ENCODE data around the gene BCL2L1. TPM values are rescaled to one million over a fixed set of nuclear protein-coding genes. Genes with fewer than 3 reads are reported as not detected.
"Not testable (repeated sequence)": the region's sequence is repeated elsewhere in the genome, so short reads cannot be mapped to it uniquely, and the experiment has no call there.

BCL2L1 gene
- total RNA-seq, 2 donors from 2014 or later: 96.2 to 103 TPM

DNA sequence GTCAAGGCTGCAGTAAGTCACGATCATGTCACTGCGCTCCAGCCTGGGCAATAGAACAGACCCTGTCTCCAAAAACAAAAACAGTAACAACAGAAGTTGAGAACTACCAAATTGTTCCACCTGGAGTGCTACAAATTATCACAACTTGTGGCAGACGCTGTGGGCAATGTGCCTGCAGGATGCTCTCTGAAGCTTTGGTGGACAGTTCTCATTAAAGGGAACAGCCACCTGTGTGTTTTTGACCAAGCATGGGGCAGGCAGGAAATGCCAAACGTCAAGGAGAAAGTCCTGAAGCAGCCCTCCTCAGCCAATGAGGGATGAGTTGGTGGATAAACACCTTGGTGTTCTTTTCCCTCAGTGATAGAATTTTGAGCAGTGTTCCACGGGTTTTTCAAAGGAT, 69.1 kb downstream of the BCL2L1 start:
- Histone ChIP-seq H3K4me1 (no peaks in the 10 kb centered on the region), H3K36me3 (replicated peaks in 1 of 2; ENCODE audit: insufficient read depth in 1 of 2, low read depth in 2 of 2) (no peaks in the 10 kb centered on the region), H3K27me3 (no peaks in the 10 kb centered on the region), H3K9me3 (no peaks in the 10 kb centered on the region), H3K27ac (no peak overlapping the region), H3K4me3 (no peak overlapping the region)
- TF ChIP-seq, protein P1, sequence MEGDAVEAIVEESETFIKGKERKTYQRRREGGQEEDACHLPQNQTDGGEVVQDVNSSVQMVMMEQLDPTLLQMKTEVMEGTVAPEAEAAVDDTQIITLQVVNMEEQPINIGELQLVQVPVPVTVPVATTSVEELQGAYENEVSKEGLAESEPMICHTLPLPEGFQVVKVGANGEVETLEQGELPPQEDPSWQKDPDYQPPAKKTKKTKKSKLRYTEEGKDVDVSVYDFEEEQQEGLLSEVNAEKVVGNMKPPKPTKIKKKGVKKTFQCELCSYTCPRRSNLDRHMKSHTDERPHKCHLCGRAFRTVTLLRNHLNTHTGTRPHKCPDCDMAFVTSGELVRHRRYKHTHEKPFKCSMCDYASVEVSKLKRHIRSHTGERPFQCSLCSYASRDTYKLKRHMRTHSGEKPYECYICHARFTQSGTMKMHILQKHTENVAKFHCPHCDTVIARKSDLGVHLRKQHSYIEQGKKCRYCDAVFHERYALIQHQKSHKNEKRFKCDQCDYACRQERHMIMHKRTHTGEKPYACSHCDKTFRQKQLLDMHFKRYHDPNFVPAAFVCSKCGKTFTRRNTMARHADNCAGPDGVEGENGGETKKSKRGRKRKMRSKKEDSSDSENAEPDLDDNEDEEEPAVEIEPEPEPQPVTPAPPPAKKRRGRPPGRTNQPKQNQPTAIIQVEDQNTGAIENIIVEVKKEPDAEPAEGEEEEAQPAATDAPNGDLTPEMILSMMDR (IDR thresholded peaks at IDR 0.05): no peak
- no peak for TF ChIP-seq POLR2A (IDR thresholded peaks at IDR 0.05)
- intact Hi-C loops (cut with DNase I): no loop called here
- ATAC-seq (no peak), DNase-seq (no peak)
- WGBS, 2 donors: 42 to 54% methylated on average over 5 of the region's 5 CpGs

DNA sequence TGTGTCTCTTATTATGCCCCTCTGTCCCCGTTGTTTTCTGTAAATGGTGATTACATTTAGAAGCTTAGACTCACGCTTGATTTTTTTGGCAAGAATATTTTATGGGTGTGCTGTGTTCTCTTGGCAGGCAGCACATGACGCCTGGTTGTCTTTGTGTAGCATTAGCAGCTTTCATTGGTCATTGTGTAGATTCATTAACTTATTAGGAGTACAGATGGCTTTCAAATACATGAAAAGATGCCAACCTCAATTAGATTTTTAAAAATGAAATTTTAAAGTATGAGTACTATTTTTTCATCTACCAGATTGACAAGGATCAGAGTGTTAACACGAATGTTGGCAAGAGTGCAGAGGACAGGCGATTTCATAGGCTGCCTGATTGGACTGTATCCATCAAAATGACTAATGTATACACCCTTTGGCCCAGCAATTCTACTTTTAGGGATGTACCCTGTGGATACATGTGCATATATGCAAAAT, 69.7 kb downstream of the BCL2L1 start:
- no peak for ATAC-seq
- intact Hi-C loops (cut with DNase I): no loop called here
- Histone ChIP-seq H3K4me1 (no peaks in the 10 kb centered on the region), H3K36me3 (replicated peaks in 1 of 2; ENCODE audit: insufficient read depth in 1 of 2, low read depth in 2 of 2) (no peaks in the 10 kb centered on the region), H3K9me3 (no peaks in the 10 kb centered on the region), H3K27me3 (no peaks in the 10 kb centered on the region), H3K4me3 (no peak overlapping the region), H3K27ac (no peak overlapping the region)
- WGBS, 2 donors: 12 to 27% methylated on average over 5 of the region's 5 CpGs
- DNase-seq: no peak
- TF ChIP-seq, protein P1 (IDR thresholded peaks at IDR 0.05): no peak
- TF ChIP-seq POLR2A (IDR thresholded peaks at IDR 0.05): no peak

DNA sequence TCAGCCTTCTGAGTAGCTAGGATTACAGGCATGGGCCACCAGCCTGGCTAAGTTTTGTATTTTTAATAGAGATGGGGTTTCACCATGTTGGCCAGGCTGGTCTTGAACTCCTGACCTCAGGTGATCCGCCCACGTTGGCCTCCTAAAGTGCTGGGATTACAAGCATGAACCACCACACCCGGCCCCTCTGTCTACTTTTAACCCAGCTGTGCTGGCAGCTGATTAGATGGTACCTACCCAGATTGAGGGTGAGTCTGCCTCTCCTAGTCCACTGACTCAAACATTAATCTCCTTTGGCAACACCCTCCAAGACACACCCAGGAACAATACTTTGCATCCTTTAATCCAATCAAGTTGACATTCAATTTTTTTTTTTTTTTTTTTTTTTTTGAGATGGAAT, 74.6 kb downstream of the BCL2L1 start:
- DNase-seq; ATAC-seq; H3K36me3 ChIP-seq (replicated peaks in 1 of 2; ENCODE audit: insufficient read depth in 1 of 2, low read depth in 2 of 2); intact Hi-C loops (cut with DNase I); H3K27me3 ChIP-seq; H3K4me3 ChIP-seq; H3K4me1 ChIP-seq; H3K27ac ChIP-seq; H3K9me3 ChIP-seq: not testable (repeated sequence)
- 55 to 72% methylated on average over 3 of the region's 3 CpGs for WGBS, 2 donors

DNA sequence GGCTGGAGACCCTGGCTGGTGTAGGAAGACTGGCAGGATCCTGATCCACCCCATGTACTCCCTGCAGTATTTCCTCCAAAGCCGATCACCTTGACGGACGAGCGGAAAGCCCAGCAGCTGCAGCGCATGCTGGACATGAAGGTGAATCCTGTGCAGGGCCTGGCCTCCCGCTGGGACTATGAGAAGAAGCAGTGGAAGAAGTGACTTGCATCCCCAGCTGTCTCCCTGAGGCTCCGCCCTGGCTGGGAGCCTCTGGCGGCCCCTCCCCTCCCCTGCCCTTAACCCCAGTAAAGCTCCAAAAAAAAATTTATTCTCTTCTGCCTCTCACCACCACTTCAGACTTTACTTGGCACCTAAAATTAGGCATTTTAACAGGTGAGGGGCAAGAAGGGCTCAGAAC, 78.0 kb downstream of the BCL2L1 start:
- H3K27me3 ChIP-seq: no peaks in the 10 kb centered on the region
- H3K27ac ChIP-seq: no peak overlapping the region
- intact Hi-C loops (cut with DNase I): no loop called here
- no peaks in the 10 kb centered on the region for H3K36me3 ChIP-seq (replicated peaks in 1 of 2; ENCODE audit: insufficient read depth in 1 of 2, low read depth in 2 of 2)
- DNase-seq: no peak
- no peak for ATAC-seq
- WGBS, 2 donors: 71 to 73% methylated on average over 8 of the region's 8 CpGs
- no peaks in the 10 kb centered on the region for H3K4me1 ChIP-seq
- no peak overlapping the region for H3K4me3 ChIP-seq
- TF ChIP-seq POLR2A (IDR thresholded peaks at IDR 0.05): no peak
- TF ChIP-seq, protein P1 (IDR thresholded peaks at IDR 0.05): no peak
- H3K9me3 ChIP-seq: no peaks in the 10 kb centered on the region

DNA sequence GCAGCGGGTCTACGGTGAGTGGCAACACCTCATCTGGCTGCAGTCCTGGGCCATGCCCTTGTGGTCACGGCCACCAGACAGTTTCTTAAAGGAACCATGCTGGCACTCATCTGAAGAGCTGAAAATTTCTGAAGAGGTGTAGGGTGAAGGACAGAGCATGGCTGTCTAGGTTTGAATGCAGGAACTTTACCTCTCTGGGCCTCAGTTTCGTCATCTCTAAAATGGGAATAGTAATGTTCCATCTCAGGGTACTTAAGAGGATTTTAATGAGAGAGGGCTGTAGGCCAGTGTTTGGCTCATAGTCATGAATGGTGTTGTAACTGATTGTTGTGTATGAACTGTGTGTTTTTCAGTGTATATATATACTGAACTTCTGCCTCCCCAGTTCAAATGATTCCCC, 79.1 kb downstream of the BCL2L1 start:
- no peak for DNase-seq
- WGBS, 2 donors: 61 to 81% methylated on average over 4 of the region's 4 CpGs
- no peak overlapping the region for H3K4me3 ChIP-seq
- TF ChIP-seq, protein P1 (IDR thresholded peaks at IDR 0.05): no peak
- no peaks in the 10 kb centered on the region for H3K4me1 ChIP-seq
- no peak overlapping the region for H3K27ac ChIP-seq
- peaks cover 0 to 7% of the 10 kb centered on the region in 2 donors for H3K27me3 ChIP-seq
- ATAC-seq: no peak
- intact Hi-C loops (cut with DNase I): no loop called here
- no peaks in the 10 kb centered on the region for H3K9me3 ChIP-seq
- no peaks in the 10 kb centered on the region for H3K36me3 ChIP-seq (replicated peaks in 1 of 2; ENCODE audit: insufficient read depth in 1 of 2, low read depth in 2 of 2)

Data from body of pancreas (tissue), 4 donors.